A673 (cell line): ENCODE measurements around the gene SPEG. TPM values are rescaled to one million over a fixed set of nuclear protein-coding genes. Genes with fewer than 3 reads are reported as not detected.

Source experiments
- BruUV-seq: library from RNA; stranded (reverse); fragments of 400-500 nt; replicated peaks from 2 replicates; lab custom pipeline; 2021; lab: Mats Ljungman, UMichigan
- CTCF ChIA-PET: fragments of 300-600 bp; sonication (Branson Sonifier 250); formaldehyde crosslinking; loops from one replicate; lab custom pipeline; 2022; ENCODE audit warnings: antibody characterized with exemption; lab: Charles Lee
- POLR2A ChIA-PET: fragments of 300-600 bp; sonication (Branson Sonifier 250); formaldehyde crosslinking; loops from one replicate; lab custom pipeline; 2022; ENCODE audit warnings: antibody characterized with exemption; ENCODE audit not compliant: low non-redundant PET; lab: Charles Lee
- DNase-seq: peaks from one replicate; pipeline ENCODE4 v3.0.0-alpha.2; 2015; ENCODE audit warnings: low spot score
- H3K27ac ChIP-seq: fragments of 200-600 bp; sonication (generic); 2 replicates; pipeline ENCODE4 v1.5.1; 2016; ENCODE audit warnings: mixed run types, low read depth, mild to moderate bottlenecking, mixed read lengths, antibody characterized with exemption, low read length; ENCODE audit not compliant: poor library complexity, severe bottlenecking
- H3K27me3 ChIP-seq: fragments of 200-600 bp; sonication (generic); replicated peaks from 2 replicates; pipeline ENCODE4 v1.6.1; 2017; ENCODE audit warnings: mixed run types, low read depth, mild to moderate bottlenecking, mixed read lengths, antibody characterized with exemption, low read length; ENCODE audit not compliant: insufficient read depth, poor library complexity
- H3K36me3 ChIP-seq: fragments of 200-600 bp; sonication (generic); 2 replicates; pipeline ENCODE4 v1.6.1; 2016; ENCODE audit warnings: mixed run types, mild to moderate bottlenecking, mixed read lengths, antibody characterized with exemption, low read length; ENCODE audit not compliant: insufficient read depth, poor library complexity, severe bottlenecking
- H3K4me1 ChIP-seq: fragments of 200-600 bp; sonication (generic); 2 replicates; pipeline ENCODE4 v1.6.1; 2017; ENCODE audit warnings: mixed run types, mild to moderate bottlenecking, mixed read lengths, antibody characterized with exemption, low read length; ENCODE audit not compliant: insufficient read depth, poor library complexity, severe bottlenecking
- H3K4me3 ChIP-seq: fragments of 200-600 bp; sonication (generic); 2 replicates; pipeline ENCODE4 v1.5.1; 2016; ENCODE audit warnings: low read depth, mixed run types, mild to moderate bottlenecking, mixed read lengths, low read length; ENCODE audit not compliant: poor library complexity, severe bottlenecking
- H3K9me3 ChIP-seq: fragments of 200-600 bp; sonication (generic); 2 replicates; pipeline ENCODE4 v1.6.1; 2016; ENCODE audit warnings: mixed run types, low read depth, mild to moderate bottlenecking, mixed read lengths, antibody characterized with exemption, low read length; ENCODE audit not compliant: poor library complexity, severe bottlenecking
- EZH2 ChIP-seq: fragments of 200-600 bp; sonication (generic); IDR thresholded peaks from 2 replicates; pipeline ENCODE4 v1.6.1; 2017; ENCODE audit warnings: borderline replicate concordance, low read depth, mild to moderate bottlenecking, mixed read lengths, antibody characterized with exemption, low read length; ENCODE audit not compliant: poor library complexity, severe bottlenecking
- intact Hi-C: fragments of 100-400 bp; cut with micrococcal nuclease; formaldehyde crosslinking; loops from one replicate; pipeline ENCODE4 v1.10.0; 2022; ENCODE audit not compliant: unreplicated experiment
- total RNA-seq: library from RNA; stranded (reverse); gene quantifications from 2 replicates; pipeline ENCODE4 v1.2.3, GENCODE V29; 2021
- TF ChIP-seq, protein P1 (sequence below): fragments of 300-800, 200-600 bp; sonication (generic); conservative IDR thresholded peaks from 2 replicates; pipeline ENCODE4 v1.5.1; 2017; ENCODE audit warnings: low read depth, mild to moderate bottlenecking, antibody characterized with exemption, low read length, moderate library complexity, mixed read lengths

SPEG gene
- total RNA-seq, 1 experiment from 2014 or later: 8.4 TPM

DNA sequence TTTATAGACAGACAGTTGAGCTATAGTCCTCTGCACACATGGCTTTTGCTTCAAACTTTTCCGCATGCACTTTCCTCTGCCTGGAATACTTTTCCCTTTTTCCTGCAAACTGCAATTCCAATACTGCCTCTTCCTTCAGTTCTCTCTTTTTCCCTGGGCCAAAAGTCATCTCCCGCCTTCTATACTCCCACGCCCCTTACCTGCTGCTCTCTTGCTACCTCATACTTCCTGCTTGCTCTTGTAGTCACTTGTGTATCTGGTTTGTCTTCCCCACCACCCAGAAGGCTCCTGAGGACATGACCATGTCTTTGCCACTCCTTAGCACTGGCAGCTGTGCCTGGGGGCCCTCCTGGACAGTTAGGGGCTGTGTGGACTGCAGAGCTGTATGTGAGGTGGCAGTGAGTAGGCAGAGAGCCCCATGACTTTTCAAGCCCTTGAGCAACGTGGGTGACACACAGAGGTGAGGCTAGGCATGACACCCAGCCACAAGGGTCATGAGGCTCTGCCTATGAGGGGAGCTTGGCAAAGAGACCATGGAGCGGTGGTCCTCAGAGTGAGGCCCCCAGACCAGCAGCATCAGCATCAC lies 23.2 kb downstream of the SPEG start:
- Histone ChIP-seq H3K4me3 (no peak overlapping the region), H3K9me3 (no peaks in the 10 kb centered on the region), H3K36me3 (no peaks in the 10 kb centered on the region), H3K27me3 (no peaks in the 10 kb centered on the region), H3K4me1 (peaks cover 11% of the 10 kb centered on the region), H3K27ac (no peak overlapping the region)
- no peak for DNase-seq
- no peak for TF ChIP-seq EZH2
- TF ChIP-seq, protein P1, sequence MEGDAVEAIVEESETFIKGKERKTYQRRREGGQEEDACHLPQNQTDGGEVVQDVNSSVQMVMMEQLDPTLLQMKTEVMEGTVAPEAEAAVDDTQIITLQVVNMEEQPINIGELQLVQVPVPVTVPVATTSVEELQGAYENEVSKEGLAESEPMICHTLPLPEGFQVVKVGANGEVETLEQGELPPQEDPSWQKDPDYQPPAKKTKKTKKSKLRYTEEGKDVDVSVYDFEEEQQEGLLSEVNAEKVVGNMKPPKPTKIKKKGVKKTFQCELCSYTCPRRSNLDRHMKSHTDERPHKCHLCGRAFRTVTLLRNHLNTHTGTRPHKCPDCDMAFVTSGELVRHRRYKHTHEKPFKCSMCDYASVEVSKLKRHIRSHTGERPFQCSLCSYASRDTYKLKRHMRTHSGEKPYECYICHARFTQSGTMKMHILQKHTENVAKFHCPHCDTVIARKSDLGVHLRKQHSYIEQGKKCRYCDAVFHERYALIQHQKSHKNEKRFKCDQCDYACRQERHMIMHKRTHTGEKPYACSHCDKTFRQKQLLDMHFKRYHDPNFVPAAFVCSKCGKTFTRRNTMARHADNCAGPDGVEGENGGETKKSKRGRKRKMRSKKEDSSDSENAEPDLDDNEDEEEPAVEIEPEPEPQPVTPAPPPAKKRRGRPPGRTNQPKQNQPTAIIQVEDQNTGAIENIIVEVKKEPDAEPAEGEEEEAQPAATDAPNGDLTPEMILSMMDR: no peak
- ChIA-PET CTCF (interaction anchor here (0.6 to 2.5 kb wide), 2 partner anchors 72 to 85 kb away, joined by 3 to 27 read pairs; no protein-coding TSS in a partner anchor), POLR2A (no interaction called here)
- no TSS peak for BruUV-seq
- intact Hi-C loops: no loop called here

- Histone ChIP-seq H3K36me3 (no peaks in the 10 kb centered on the region), H3K27ac (no peak overlapping the region), H3K4me1 (peaks cover 6% of the 10 kb centered on the region), H3K27me3 (no peaks in the 10 kb centered on the region), H3K4me3 (no peak overlapping the region), H3K9me3 (no peaks in the 10 kb centered on the region)
- no TSS peak for BruUV-seq
- DNase-seq: no peak
- POLR2A ChIA-PET: no interaction called here
- CTCF ChIA-PET: interaction anchor here (0.5 to 2.5 kb wide), 4 partner anchors 40 to 388 kb away, joined by 3 to 27 read pairs (median 7); partner anchors contain the start of gene GMPPA
- intact Hi-C loops: loop anchor here (1.0 kb wide), 1 partner anchor 71 kb away; no protein-coding TSS in a partner anchor
- no peak for TF ChIP-seq EZH2
- TF ChIP-seq, protein P1: no peak
Measured at GRCh38 chr2:219458996-219459395, 24.4 kb downstream of the SPEG start.

- H3K9me3 ChIP-seq: no peaks in the 10 kb centered on the region
- no TSS peak for BruUV-seq
- intact Hi-C loops: loop anchor here (1.0 kb wide), 1 partner anchor 71 kb away; no protein-coding TSS in a partner anchor
- POLR2A ChIA-PET: no interaction called here
- TF ChIP-seq, protein P1: peak; percentile 90
- no peak for TF ChIP-seq EZH2
- peak; percentile 38 for DNase-seq
- H3K36me3 ChIP-seq: no peaks in the 10 kb centered on the region
- no peak overlapping the region for H3K27ac ChIP-seq
- peaks cover 6% of the 10 kb centered on the region for H3K4me1 ChIP-seq
- H3K27me3 ChIP-seq: no peaks in the 10 kb centered on the region
- CTCF ChIA-PET: interaction anchor here (0.6 to 2.5 kb wide), 5 partner anchors 39 to 71 kb away, joined by 3 to 27 read pairs (median 3); partner anchors contain the start of gene GMPPA
- H3K4me3 ChIP-seq: no peak overlapping the region
Measured at GRCh38 chr2:219459460-219460311, 25.0 kb downstream of the SPEG start.
